Amniotic epithelial cell (primary cell): Measurements from ENCODE around the gene CCL8.

Source experiments
- DNase-seq: peaks from one replicate; pipeline ENCODE4 v3.0.0-alpha.2; 2010; ENCODE audit warnings: low read depth

Gene CCL8

DNA sequence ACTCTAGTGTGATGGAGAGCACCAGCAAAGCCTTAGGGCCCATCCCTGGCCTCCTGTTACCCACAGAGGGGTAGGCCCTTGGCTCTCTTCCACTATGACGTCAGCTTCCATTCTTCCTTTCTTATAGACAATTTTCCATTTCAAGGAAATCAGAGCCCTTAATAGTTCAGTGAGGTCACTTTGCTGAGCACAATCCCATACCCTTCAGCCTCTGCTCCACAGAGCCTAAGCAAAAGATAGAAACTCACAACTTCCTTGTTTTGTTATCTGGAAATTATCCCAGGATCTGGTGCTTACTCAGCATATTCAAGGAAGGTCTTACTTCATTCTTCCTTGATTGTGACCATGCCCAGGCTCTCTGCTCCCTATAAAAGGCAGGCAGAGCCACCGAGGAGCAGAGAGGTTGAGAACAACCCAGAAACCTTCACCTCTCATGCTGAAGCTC lies at the start of gene CCL8:
TSS of gene CCL8 (plus strand) at position 397 of the 445 bp plus-strand sequence. CDS start 67 bp downstream, outside the sequence.
- no peak for DNase-seq

DNA sequence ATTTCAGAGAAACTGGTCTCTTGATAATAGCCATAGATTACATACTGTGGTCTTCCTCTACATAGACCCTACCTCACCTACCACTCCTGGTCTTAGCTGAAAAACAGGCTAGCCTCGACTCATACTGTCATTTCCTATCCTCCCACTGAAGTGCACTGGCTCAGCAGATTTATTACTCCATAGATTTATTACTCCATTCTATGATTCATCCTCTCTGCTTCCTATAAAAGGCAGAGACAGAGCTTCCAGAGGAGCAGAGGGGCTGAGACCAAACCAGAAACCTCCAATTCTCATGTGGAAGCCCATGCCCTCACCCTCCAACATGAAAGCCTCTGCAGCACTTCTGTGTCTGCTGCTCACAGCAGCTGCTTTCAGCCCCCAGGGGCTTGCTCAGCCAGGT lies 49.3 kb upstream of the CCL8 start, which contains the start of gene CCL7:
TSS of gene CCL7 (plus strand) at position 253 of the 400 bp plus-strand sequence. CDS start at position 323, 70 bp downstream.
- DNase-seq: no peak

DNA sequence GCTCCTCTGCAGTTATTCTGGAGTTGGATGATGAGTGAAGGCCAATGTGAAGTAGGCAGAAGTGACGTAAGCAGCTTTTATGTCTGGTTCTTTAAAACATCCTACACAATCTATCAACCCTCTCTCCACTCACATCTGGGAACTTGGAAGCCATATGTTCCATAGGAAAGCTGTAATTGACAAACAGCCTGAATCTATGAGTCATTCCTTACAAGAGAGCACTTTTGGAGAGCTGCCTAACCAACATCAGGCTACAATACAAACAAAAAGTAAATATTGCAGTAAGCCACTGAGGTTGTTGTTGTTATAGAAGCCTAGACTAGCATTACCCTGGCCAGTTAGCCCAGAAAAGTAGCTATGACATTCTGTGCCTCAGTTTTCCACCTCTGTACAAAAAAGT lies 43.4 kb upstream of the CCL8 start:
- no peak for DNase-seq

DNA sequence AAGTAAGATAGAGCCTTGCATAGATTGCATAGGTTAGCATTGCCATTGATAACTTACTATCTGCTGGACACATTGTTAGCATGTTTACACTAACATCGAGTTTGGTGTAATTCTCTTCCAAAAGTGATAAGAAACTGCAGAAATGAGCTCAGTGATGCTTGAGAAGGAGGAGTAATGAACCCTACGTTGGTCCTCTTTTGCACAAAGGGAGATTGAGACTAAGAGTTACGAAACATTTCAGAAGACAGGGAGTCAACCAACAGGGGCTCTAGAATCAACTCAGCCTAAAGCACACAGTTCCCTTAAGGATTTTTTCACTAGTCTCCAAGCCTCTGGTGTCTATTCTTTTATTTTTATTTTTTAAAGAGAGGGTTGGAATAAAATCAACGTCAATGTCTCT lies 42.4 kb upstream of the CCL8 start:
- DNase-seq: no peak

DNA sequence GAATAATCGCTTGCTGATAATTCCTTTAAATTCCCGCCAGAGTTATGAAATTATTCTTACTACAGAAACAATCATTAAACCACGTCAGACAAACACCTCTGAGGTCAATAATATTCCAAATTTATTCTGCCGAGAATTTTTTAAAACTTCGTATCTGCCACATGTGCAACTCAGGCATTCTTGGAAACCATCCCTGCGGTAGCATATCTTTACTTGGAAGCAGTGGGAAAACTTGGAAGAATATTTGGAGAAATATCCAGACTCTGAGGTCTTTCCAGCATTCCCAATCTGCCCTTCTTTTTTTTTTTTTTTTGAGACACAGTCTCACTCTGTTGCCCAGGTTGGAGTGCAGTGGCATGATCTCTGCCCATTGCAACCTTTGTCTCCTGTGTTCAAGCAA lies 35.7 kb upstream of the CCL8 start:
- DNase-seq: no peak

DNA sequence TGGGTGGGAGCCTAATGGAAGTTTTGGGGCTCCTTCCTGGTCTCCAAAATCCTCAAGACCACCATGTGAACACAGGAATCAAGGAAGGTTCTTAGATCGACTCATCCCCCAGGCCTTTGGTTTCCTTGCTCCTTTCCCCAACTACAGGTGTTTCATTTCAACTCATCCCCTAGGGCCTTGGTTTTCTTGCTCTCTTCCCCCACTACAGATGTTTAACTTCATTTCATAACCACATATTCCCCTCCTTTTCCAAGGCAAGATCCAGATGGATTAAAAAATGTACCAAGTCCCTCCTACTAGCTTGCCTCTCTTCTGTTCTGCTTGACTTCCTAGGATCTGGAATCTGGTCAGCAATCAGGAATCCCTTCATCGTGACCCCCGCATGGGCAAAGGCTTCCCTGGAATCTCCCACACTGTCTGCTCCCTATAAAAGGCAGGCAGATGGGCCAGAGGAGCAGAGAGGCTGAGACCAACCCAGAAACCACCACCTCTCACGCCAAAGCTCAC lies 33.9 kb upstream of the CCL8 start, which contains the start of gene CCL11:
TSS of gene CCL11 (plus strand) at position 457 of the 507 bp plus-strand sequence. CDS start 67 bp downstream, outside the sequence.
- no peak for DNase-seq

DNA sequence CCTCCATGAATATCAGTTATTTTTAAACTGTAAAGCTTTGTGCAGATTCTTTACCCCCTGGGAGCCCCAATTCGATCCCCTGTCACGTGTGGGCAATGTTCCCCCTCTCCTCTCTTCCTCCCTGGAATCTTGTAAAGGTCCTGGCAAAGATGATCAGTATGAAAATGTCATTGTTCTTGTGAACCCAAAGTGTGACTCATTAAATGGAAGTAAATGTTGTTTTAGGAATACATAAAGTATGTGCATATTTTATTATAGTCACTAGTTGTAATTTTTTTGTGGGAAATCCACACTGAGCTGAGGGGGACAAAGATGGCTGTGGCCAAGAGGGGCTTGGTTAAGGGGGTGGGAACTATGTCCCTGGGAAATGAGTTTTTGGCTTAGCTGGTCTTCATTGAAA lies 31.4 kb upstream of the CCL8 start:
- no peak for DNase-seq

DNA sequence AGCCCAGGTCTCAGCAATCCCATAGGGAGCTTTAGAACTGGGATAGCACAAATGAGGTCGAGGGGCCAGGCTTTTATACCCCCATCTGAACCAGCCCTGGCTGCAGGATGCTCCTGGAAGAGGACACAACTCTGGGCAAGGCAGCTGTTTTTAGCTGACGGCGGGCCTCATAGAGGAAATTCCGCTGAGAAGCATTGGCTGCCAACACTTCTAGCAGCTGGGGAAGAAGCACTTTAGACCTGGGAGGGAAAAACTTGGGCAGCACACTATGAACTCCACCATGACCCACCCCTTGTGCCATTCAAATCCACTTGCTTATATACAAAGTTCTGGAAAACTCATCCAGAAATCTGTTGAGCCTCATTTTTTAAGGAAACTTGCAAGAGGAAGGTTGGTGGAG lies 28.6 kb upstream of the CCL8 start:
- no peak for DNase-seq

DNA sequence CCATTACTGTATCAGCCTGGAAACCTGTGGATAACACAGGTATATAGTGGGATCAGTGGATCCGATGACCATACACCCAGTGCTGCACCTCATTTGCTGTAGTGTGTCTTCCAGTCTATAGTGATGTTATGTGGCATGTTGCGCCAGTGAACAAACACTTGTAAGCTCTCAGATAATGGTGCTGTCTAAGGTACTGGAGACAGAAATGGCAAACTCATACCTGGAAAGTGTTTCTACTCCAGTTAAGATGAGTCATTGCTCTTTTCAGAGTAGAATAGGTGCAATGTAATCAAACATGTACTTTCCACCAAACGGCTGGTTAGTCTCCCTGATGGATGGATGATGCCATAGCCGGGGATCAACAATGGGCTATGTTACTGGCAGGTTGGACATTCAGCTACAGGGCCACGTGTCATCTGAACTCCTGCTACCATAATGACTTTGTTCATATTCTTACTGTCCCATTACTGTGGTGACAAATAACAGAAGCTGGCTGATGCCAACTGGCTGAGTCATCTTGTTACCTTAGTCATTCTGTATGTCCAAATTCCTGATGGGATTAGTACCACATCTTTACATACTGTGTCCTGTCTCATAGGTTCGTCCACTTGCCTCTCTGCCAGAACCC lies 27.4 kb upstream of the CCL8 start:
- DNase-seq: no peak

DNA sequence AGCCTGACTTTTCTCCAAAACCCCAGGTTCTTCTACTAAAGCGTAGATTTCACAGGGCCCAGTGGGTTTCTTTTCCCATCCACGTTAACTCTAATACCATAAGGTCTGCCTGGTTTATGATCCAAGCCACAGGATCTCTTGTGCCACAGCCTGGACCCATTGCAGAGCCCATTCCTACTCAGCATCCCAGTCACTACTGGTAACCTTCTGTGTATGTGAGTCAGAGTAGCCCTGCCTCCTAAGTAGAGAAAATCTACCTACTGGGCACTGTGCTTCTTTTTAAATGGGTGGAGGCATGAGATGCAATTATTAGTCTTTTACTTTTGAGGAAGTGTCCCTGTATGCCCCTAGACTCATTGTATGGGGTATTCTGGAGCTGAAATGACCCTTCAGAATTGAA lies 20.2 kb upstream of the CCL8 start:
- no peak for DNase-seq

DNA sequence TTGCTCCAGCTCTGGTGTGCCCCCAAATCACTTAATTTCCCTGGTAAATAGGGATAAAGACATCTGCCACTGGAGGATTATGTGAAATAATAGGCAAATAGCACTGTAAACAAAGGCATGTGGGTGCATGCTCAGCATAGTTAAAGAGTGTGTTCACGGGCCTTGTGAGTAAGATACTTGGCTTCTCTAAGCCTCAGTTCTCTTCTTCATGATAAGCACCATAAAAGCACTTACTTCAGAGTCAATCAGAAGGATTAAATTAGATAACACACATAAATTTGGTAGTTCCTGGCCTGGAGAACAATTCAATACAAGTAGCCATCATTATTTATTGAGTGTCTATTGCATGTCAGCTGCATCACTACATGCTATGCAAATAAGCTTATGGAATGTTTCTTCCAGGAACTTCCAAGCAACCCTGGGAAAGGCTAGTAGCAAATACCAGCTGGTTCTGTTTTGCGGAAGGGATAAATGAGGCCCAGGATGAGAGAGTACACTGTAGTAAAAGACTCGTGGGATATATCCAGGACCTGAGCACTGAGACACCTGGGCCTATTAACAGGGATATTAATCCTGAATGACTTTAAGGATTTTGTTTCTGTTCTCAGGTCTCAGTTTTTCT lies 19.2 kb upstream of the CCL8 start:
- no peak for DNase-seq

DNA sequence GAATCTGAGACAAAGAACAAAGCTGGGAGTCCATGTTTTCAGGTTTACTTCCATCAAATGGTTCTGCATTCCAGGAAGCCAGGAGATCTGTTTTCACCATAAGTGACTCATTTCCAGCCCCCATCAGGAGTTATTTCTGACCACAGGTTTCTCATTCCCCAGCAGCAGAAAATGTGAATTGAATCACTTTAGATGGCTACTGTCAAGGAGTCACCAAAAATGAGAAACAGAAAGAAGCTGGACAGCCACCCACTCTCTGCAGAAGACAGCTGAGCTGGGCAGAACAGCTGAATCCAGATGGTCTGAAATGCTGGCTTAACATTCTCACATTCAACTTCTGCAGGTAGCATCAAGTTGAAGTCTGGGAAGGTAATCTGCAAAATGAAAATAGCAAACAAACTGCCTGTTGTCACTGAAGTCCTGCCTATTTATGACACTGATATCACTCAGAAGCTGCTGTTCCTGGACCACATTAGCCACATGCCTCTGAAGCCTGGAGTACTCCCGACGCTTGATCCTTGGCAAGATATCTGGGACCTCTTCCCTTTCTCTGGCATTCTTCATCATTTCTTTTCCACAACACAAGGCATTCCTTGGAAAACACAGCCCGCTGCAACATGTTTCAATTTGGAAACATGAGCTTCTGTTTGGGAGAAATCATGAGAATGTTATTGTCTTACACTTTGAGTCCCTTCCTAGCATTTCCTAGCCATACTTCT lies 18.4 kb upstream of the CCL8 start:
- no peak for DNase-seq

DNA sequence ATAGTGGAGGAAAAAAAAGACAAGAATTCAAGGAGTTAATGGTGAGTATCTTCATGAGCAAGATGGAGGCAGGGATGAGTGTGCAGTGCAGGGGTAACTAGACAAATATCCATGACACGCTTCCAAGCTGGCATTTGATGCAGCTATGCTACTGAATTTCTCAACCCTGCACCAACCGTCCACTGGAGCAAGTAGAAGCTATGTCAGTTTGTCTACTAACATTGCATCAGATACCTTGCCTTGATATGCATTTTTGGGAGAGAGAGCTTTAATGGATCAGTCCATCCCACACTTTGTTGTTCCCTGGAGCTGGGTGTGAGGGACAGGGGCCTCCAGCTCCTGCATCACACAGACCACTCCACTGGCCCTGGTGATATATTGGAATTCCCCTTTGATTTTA lies 17.2 kb upstream of the CCL8 start:
- DNase-seq: no peak

DNA sequence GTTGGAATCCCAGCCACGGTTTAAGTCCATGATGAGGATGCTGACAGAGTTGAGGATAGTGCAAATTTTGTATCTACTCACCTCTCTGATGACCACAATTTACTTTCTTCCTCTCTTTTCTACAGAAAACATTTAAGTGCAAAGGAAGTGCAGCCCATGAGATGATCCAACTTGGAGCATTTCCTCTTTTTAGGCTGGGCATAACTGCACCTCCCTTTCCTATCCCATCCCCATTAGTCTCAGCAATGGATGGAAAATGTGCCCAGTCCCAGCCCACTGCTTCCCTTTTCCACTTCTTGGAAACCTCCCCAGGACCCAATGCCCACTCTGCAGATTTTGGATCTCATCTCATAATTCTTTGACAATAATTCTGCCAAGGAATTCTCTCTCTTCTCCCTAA lies 16.6 kb upstream of the CCL8 start:
- DNase-seq: no peak

DNA sequence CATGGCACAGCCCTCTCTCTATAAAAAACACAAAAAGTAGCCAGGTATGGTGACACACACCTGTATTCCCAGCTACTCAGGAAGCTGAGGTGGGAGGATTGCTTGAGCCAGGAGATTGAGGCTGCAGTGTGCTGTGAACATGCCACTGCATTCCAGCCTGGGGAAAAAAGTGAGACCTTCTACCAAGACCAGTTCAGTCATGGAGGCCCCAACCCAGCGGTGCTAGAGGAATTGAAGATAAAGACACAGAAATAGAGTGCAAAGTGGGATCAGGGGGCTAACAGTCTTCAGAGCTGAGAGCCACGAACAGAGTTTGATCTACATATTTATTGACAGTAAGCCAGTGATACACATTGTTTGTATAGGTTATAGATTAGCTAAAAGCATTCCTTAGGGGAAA lies 15.6 kb upstream of the CCL8 start:
- no peak for DNase-seq

DNA sequence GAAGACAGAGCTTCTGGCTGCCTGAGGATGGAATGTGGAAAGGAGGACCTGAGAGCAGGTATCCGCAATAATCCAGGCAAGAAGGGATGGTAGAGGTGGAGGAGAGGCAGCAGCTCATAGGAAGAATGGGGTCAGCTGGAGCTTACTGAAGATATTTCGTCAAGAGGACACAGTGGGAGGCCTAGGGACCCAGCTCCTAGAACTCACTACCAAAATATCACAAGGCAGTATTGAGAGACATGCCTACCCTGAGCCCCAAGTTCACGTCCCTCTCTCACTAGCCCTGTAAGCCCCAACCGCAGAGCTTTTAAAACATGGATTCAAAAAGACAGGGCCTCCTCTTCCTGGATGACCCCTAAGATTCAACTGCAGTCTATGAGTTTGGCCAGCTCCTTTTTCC lies 14.2 kb upstream of the CCL8 start:
- DNase-seq: no peak

DNA sequence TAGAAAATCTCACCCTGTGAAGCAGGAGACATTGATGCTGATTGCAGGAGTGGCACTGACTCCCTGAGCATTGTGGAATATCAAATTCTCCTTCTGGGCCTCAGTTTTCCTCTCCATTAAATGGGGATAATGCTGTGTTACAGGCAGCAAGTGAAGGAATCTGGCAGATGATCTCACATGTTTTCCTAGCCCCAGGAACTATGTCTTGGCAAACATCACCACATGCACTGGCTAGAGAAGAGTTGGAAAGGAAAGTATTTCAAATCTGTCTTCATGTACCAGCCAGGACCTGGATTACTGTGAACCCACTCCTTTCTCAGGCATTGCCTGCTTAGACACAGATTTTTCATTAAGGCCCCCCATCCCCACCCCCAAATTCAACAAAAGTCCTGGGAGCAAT lies 13.6 kb upstream of the CCL8 start:
- DNase-seq: no peak

DNA sequence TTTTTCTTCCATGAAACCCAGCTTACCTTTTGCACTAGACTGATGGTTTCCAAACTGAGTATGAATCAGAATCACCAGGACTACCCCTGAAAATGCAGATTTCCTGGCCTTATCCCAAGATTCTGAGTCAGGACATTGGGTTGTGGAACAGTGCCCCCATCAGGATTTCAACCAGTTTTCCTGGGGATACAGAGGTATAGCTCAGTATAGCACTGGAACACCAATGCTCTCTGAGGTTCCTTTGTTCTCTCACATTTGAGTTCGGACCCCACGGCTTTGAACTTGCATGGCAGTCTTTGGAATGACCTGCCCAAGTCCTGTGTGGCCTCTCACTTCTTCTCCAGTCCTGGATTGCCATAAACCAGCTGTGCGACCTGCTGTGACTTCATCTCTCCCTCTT lies 12.8 kb upstream of the CCL8 start:
- no peak for DNase-seq

DNA sequence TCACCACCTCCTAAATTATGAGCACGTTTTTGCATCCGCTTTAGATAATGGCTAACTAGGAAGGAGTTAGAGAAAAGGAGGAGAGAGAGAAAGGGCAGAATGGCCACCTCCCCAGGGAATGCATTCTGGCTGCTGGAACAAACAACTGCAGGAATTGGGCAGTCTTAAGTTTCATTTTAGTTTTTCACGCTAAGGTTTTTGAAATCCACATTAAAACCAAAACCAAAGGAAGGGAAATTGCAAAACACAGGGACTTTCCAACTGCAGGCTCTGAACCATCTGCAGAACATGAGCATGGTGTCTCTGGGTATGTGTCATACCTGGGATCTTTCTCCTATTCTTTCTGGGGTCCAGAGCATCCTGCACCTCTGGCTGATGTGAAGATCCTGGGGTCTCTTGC lies 12.1 kb upstream of the CCL8 start:
- no peak for DNase-seq

DNA sequence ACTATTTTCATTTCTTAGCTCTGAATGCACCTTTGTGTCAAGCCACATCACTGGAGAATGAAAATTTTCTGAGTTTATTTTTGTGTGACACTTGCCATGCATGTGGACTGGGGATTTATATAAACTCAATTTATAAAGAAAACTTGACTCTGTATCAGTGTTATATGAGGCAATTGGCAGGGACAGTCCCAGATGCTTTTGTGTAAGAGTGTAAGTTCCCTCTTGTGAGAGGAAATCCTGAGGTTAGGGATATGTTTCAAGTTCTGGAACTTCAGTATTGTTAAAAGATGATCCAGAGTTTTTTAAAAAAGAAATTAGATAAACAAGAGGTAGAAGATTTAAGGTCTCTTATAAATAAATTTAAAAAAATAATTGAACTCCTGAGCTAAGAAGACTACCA lies 10.9 kb upstream of the CCL8 start:
- no peak for DNase-seq

DNA sequence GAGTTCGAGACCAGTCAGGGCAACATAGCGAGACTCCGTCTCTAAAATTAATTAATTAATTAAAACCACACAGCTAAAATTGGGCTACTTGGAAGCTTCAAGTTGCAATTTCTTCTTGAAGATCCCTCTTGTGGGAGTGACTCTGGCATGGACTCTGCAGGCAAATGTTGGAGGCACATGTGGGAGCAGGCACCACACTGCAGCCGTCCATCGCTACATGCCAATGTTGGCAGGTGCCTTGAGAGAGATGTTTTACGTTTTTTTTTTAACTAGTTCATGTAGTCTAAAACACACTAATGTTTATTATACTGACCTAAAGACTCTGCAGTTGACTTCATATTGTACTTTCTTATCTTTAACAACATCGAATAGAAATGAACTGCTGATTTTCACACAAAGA lies 7.9 kb upstream of the CCL8 start:
- no peak for DNase-seq

DNA sequence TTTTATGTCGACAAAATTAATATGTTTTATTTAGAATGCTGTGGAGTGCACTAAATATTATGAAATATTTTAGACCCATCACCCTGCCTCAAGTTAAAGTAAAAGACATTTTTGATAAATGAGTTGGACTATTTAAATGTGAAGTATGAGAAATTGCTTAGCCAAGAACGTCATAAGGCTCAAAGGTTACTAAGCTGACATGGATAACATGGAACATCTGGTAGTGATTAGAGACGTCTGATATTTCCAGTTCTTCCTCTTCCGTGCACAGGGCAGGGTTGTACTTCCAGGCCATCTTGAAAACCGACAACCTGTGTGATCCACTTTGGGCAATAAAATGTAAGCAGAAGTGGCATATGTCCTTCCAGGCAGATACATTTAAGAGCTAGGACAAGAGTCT lies 7.2 kb upstream of the CCL8 start:
- DNase-seq: no peak

DNA sequence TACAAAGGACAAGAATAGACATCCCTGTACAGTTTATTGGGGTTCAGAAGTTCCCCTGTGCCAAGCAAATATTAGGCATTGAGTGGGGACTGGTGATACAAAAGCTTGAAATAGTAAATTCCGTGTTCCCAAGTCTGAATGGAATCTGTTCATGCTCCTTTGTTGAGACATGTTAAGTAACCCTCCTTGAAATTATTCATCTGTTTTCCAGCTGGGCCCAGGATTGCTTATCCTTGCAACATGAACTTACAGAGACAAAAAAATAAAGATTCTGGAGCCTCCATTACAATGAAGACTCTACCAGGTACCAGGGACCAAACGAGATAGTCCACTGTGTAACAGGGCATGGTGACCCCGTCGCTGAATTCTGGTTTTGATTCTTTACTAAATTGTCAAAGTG lies 6.1 kb upstream of the CCL8 start:
- no peak for DNase-seq
